Measurements from ENCODE around the gene CACNA1F.

- TF ChIP-seq CTCF (conservative IDR thresholded peaks at IDR 0.05; ENCODE audit: low read depth, low read length) (no peak), EZH2 (IDR thresholded peaks at IDR 0.05; ENCODE audit: borderline replicate concordance, low read depth, low read length, poor library complexity, severe bottlenecking) (no peak)
Measured at GRCh38 chrX:49231333-49232000, 1.7 kb downstream of the CACNA1F start.

All from A673 (cell line).